HCT116 (cell line): Measurements from ENCODE around the gene TMEM51. TPM values are rescaled to one million over a fixed set of nuclear protein-coding genes. Genes with fewer than 3 reads are reported as not detected.

Source experiments
- ATAC-seq: fragments of 200-7000 bp; cut with Tn5 transposase; 2 replicates; pipeline ENCODE4 v1.9.1; 2020; ENCODE audit warnings: mild to moderate bottlenecking, moderate library complexity
- BruUV-seq: library from RNA; stranded (reverse); fragments of 400-500 nt; replicated peaks from 2 replicates; lab custom pipeline; 2021; lab: Mats Ljungman, UMichigan
- CTCF ChIA-PET: fragments of 300-600 bp; sonication (Branson Sonifier 250); formaldehyde crosslinking; loops from one replicate; lab custom pipeline; 2021; ENCODE audit warnings: antibody characterized with exemption; lab: Charles Lee
- POLR2A ChIA-PET: fragments of 300-600, 350-600 bp; sonication (Branson Sonifier 250); formaldehyde crosslinking; loops from one replicate; lab custom pipeline; 2021; ENCODE audit warnings: antibody characterized with exemption; lab: Charles Lee
- RAD21 ChIA-PET, 2 experiments: fragments of 300-600 bp; sonication (Branson Sonifier 250); formaldehyde crosslinking; loops; one replicate each; lab custom pipeline; 2023; ENCODE audit warnings: low total read pairs in 2 of 2; ENCODE audit not compliant: uncharacterized antibody in 2 of 2, unreplicated experiment in 2 of 2, low non-redundant PET in 1 of 2; lab: Charles Lee
- DNase-seq: peaks from one replicate; pipeline ENCODE4 v3.0.0-alpha.2; 2010; ENCODE audit warnings: low read depth, low spot score
- H2AFZ ChIP-seq: fragments of 200-600 bp; shearing (Covaris generic), sonication (generic); 2 replicates; pipeline ENCODE4 v1.6.1; 2017; ENCODE audit warnings: low read depth, mixed run types, mixed read lengths, antibody characterized with exemption, low read length; ENCODE audit not compliant: poor library complexity, severe bottlenecking
- H3K27ac ChIP-seq: 2 replicates; pipeline ENCODE4 v1.5.1; 2012; ENCODE audit warnings: low read depth, low read length
- H3K27me3 ChIP-seq: fragments of 200-600 bp; sonication (generic); 2 replicates; pipeline ENCODE4 v1.6.1; 2016; ENCODE audit warnings: mixed run types, low read length, mixed read lengths; ENCODE audit not compliant: insufficient read depth
- H3K36me3 ChIP-seq, 2 experiments: fragments of 200-500 bp in 1 of 2; fragments of 200-600 bp in 1 of 2; sonication (Bioruptor generic) in 1 of 2; sonication (generic) in 1 of 2; 2 replicates each; pipeline versions ENCODE4 v1.5.1 to v1.6.1; 2014 to 2016; ENCODE audit warnings: low read length in 2 of 2, inconsistent platforms in 1 of 2, mixed read lengths in 1 of 2, mixed run types in 1 of 2; ENCODE audit not compliant: insufficient read depth in 2 of 2, control insufficient read depth in 1 of 2
- H3K4me1 ChIP-seq, 2 experiments: fragments of 200-600 bp in 1 of 2; sonication (generic) in 1 of 2; 2 replicates each; pipeline versions ENCODE4 v1.5.1 to v1.6.1; 2012 to 2017; ENCODE audit warnings: low read length in 2 of 2, inconsistent platforms in 1 of 2, mild to moderate bottlenecking in 1 of 2, mixed read lengths in 1 of 2, mixed run types in 1 of 2, moderate library complexity in 1 of 2; ENCODE audit not compliant: insufficient read depth in 2 of 2, control insufficient read depth in 1 of 2
- H3K4me2 ChIP-seq: fragments of 200-600 bp; sonication (generic); 2 replicates; pipeline ENCODE4 v1.6.1; 2017; ENCODE audit warnings: mixed run types, low read length, mixed read lengths
- H3K4me3 ChIP-seq, 2 experiments: fragments of 200-600 bp in 1 of 2; sonication (generic) in 1 of 2; replicated peaks in 1 of 2; 2 replicates each; pipeline ENCODE4 v1.5.1; 2011 to 2016; ENCODE audit warnings: low read length in 2 of 2, control low read depth in 1 of 2, low read depth in 1 of 2, mild to moderate bottlenecking in 1 of 2, mixed read lengths in 1 of 2, mixed run types in 1 of 2
- H3K79me2 ChIP-seq: fragments of 200-600 bp; sonication (generic); 2 replicates; pipeline ENCODE4 v1.6.1; 2017; ENCODE audit warnings: mild to moderate bottlenecking, mixed run types, low read length, moderate library complexity, mixed read lengths; ENCODE audit not compliant: insufficient read depth
- H3K9ac ChIP-seq: fragments of 200-600 bp; sonication (generic); 2 replicates; pipeline ENCODE4 v1.6.1; 2016; ENCODE audit warnings: low read length, mixed read lengths
- H3K9me2 ChIP-seq: fragments of 200-600 bp; sonication (generic), shearing (Covaris generic); 2 replicates; pipeline ENCODE4 v1.6.1; 2017; ENCODE audit warnings: mixed run types, mild to moderate bottlenecking, moderate library complexity; ENCODE audit not compliant: insufficient read depth
- H3K9me3 ChIP-seq, 2 experiments: fragments of 200-500 bp in 1 of 2; fragments of 200-600 bp in 1 of 2; sonication (Bioruptor generic) in 1 of 2; sonication (generic) in 1 of 2; 2 replicates each; pipeline ENCODE4 v1.6.1; 2014 to 2017; ENCODE audit warnings: low read length in 2 of 2, mixed read lengths in 2 of 2, inconsistent platforms in 1 of 2, low read depth in 1 of 2, mild to moderate bottlenecking in 1 of 2, mixed run types in 1 of 2, moderate library complexity in 1 of 2; ENCODE audit not compliant: control insufficient read depth in 1 of 2, insufficient read depth in 1 of 2
- H4K20me1 ChIP-seq: fragments of 200-600 bp; sonication (generic), shearing (Covaris generic); 2 replicates; pipeline ENCODE4 v1.6.1; 2017; ENCODE audit warnings: mixed run types, mild to moderate bottlenecking, moderate library complexity; ENCODE audit not compliant: insufficient read depth
- CTCF ChIP-seq, 3 experiments: fragments of 200-600 bp in 1 of 3; sonication (generic) in 1 of 3; IDR thresholded peaks in 2 of 3; conservative IDR thresholded peaks in 1 of 3; 2 replicates each; pipeline ENCODE4 v1.5.1; 2012 to 2017; ENCODE audit warnings: low read depth in 2 of 3, low read length in 2 of 3, antibody characterized with exemption in 1 of 3, borderline replicate concordance in 1 of 3, control low read depth in 1 of 3, mild to moderate bottlenecking in 1 of 3, mixed read lengths in 1 of 3, mixed run types in 1 of 3, moderate library complexity in 1 of 3; ENCODE audit not compliant: insufficient read depth in 1 of 3
- ELF1 ChIP-seq: IDR thresholded peaks from 2 replicates; pipeline ENCODE4 v1.6.1; 2012; ENCODE audit warnings: low read depth, borderline replicate concordance
- RAD21 ChIP-seq: IDR thresholded peaks from 2 replicates; pipeline ENCODE4 v1.6.1; 2012; ENCODE audit warnings: low read depth, mild to moderate bottlenecking
- ZFX ChIP-seq: fragments of 450-650 bp; IDR thresholded peaks from 2 replicates; pipeline ENCODE4 v1.6.1; 2017
- intact Hi-C: fragments of 100-400 bp; cut with micrococcal nuclease; formaldehyde crosslinking; loops from 2 replicates; pipeline ENCODE4 v1.10.0; 2022
- total RNA-seq: library from RNA; stranded (reverse); gene quantifications from one replicate; pipeline ENCODE4 v1.2.1, GENCODE V29; 2021; ENCODE audit not compliant: unreplicated experiment

TMEM51 gene
- total RNA-seq, 1 experiment from 2014 or later: 16.6 TPM

- TF ChIP-seq CTCF (IDR thresholded peaks at IDR 0.05 in 2 of 3, conservative IDR thresholded peaks at IDR 0.05 in 1 of 3; ENCODE audit: borderline replicate concordance in 1 of 3, insufficient read depth in 1 of 3, low read depth in 2 of 3, low read length in 2 of 3) (no peak), RAD21 (no peak), ZFX (no peak), ELF1 (no peak)
Measured at GRCh38 chr1:15262706-15263105, 109.2 kb downstream of the TMEM51 start (continued).

- no peak overlapping the region for H3K4me2 ChIP-seq
- peaks cover 21 to 28% of the 10 kb centered on the region in 2 experiments for H3K4me1 ChIP-seq
- H3K4me3 ChIP-seq: no peak overlapping the region
- BruUV-seq: no TSS peak
- intact Hi-C loops: no loop called here
- no peak for TF ChIP-seq ELF1
- H3K36me3 ChIP-seq: no peaks in the 10 kb centered on the region
- DNase-seq: no peak
- POLR2A ChIA-PET: no interaction called here
- no peaks in the 10 kb centered on the region for H3K79me2 ChIP-seq
- no peak for ATAC-seq
- CTCF ChIA-PET: interaction anchor here (1.0 kb wide), 1 partner anchor 136 kb away, joined by 3 read pairs; no protein-coding TSS in a partner anchor
- no peak overlapping the region for H3K27ac ChIP-seq
- H4K20me1 ChIP-seq: no peaks in the 10 kb centered on the region
- no peaks in the 10 kb centered on the region for H3K27me3 ChIP-seq
- RAD21 ChIA-PET: no interaction called here
- H3K9me3 ChIP-seq: peaks cover 7 to 8% of the 10 kb centered on the region in 2 experiments; a peak in 1 of 4 replicates
- no peaks in the 10 kb centered on the region for H3K9me2 ChIP-seq
- H3K9ac ChIP-seq: no peak overlapping the region
- no peak overlapping the region for H2AFZ ChIP-seq
Measured at GRCh38 chr1:15264769-15265168, 111.2 kb downstream of the TMEM51 start.

Other genes with a start within 250 kb of the TMEM51 start
- 3.5 TPM for gene FHAD1, start 93.5 kb downstream of the TMEM51 start, total RNA-seq